HL-60 (cell line): ENCODE measurements around the gene TANC2.

ENCODE experiments used
- GABPA ChIP-seq: IDR thresholded peaks from 2 replicates; pipeline ENCODE4 v1.6.1; 2012; ENCODE audit warnings: low read depth
- POLR2AphosphoS5 ChIP-seq: IDR thresholded peaks from 2 replicates; pipeline ENCODE4 v1.6.1; 2012; ENCODE audit warnings: low read depth
- TF ChIP-seq, protein P1 (sequence below): IDR thresholded peaks from one replicate; pipeline ENCODE4 v1.5.1; 2011; ENCODE audit warnings: low read length, control low read depth, inconsistent platforms; ENCODE audit not compliant: insufficient read depth
- TF ChIP-seq, protein P2 (sequence below): IDR thresholded peaks from 2 replicates; pipeline ENCODE4 v1.6.1; 2012; ENCODE audit warnings: low read depth; ENCODE audit not compliant: insufficient replicate concordance

DNA sequence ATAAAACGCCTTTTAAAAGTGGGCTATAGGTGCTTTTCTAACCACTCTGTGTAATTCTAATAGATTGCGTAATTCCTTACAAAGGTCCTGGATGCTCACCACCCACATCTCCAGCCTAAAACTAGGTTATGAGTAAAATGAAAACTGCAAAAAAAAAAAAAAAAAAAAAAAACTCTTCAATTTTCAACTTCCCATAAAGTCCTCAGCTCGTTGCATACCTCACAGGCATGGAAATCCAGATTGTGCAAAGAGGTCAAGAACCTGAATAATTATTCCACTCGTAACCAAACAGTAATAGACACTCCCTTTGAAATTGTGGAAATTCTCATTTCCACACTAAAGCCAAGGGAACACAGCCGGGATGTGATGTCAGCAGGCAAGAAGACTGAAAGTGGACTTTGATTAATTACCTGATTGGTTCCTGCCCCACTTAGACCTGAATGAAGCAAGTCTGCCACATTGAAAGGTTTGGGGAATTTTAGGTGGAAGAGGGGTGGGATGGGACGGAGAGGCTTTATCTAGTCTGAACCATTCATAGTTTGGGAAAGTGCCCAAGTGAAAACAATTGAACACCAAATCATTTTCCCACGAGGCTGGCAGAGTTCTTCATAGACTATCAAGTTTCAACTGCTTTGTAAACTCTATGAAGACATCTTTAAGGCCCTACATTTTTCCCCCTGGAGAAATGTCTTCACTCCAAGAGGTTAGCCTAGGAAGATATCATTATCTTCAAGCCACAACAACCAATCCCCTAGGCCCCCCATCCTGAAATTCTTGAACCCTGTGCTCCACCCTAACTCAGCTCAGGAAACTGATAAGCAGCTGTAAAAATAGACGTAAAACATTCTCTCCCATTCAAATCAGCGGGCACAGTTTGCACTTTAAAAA is 49.1 kb upstream of the TANC2 start:
- TF ChIP-seq, protein P1, sequence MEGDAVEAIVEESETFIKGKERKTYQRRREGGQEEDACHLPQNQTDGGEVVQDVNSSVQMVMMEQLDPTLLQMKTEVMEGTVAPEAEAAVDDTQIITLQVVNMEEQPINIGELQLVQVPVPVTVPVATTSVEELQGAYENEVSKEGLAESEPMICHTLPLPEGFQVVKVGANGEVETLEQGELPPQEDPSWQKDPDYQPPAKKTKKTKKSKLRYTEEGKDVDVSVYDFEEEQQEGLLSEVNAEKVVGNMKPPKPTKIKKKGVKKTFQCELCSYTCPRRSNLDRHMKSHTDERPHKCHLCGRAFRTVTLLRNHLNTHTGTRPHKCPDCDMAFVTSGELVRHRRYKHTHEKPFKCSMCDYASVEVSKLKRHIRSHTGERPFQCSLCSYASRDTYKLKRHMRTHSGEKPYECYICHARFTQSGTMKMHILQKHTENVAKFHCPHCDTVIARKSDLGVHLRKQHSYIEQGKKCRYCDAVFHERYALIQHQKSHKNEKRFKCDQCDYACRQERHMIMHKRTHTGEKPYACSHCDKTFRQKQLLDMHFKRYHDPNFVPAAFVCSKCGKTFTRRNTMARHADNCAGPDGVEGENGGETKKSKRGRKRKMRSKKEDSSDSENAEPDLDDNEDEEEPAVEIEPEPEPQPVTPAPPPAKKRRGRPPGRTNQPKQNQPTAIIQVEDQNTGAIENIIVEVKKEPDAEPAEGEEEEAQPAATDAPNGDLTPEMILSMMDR = no peak
- TF ChIP-seq, protein P2, sequence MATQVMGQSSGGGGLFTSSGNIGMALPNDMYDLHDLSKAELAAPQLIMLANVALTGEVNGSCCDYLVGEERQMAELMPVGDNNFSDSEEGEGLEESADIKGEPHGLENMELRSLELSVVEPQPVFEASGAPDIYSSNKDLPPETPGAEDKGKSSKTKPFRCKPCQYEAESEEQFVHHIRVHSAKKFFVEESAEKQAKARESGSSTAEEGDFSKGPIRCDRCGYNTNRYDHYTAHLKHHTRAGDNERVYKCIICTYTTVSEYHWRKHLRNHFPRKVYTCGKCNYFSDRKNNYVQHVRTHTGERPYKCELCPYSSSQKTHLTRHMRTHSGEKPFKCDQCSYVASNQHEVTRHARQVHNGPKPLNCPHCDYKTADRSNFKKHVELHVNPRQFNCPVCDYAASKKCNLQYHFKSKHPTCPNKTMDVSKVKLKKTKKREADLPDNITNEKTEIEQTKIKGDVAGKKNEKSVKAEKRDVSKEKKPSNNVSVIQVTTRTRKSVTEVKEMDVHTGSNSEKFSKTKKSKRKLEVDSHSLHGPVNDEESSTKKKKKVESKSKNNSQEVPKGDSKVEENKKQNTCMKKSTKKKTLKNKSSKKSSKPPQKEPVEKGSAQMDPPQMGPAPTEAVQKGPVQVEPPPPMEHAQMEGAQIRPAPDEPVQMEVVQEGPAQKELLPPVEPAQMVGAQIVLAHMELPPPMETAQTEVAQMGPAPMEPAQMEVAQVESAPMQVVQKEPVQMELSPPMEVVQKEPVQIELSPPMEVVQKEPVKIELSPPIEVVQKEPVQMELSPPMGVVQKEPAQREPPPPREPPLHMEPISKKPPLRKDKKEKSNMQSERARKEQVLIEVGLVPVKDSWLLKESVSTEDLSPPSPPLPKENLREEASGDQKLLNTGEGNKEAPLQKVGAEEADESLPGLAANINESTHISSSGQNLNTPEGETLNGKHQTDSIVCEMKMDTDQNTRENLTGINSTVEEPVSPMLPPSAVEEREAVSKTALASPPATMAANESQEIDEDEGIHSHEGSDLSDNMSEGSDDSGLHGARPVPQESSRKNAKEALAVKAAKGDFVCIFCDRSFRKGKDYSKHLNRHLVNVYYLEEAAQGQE = no peak
- TF ChIP-seq POLR2AphosphoS5 (no peak), GABPA (no peak)
